ENCODE measurements around the gene AP2M1.

- TF ChIP-seq CTCF (conservative IDR thresholded peaks at IDR 0.05 in 1 of 2, IDR thresholded peaks at IDR 0.05 in 1 of 2; ENCODE audit: low read depth in 1 of 2, low read length in 2 of 2) (no peak), EZH2 (IDR thresholded peaks at IDR 0.05; ENCODE audit: low read length, missing control alignments) (peak; percentile 96)
Observed at GRCh38 chr3:184229394-184230080, 54.9 kb downstream of the AP2M1 start, which contains the start of gene VWA5B2.
